HepG2 (cell line): ENCODE measurements around the gene HYLS1. TPM values are rescaled to one million over a fixed set of nuclear protein-coding genes. Genes with fewer than 3 reads are reported as not detected.
A peak's percentile ranks its signal among the peaks of the same experiment; 100 is the strongest.

ENCODE experiments used
- ERF ChIP-seq: IDR thresholded peaks from 2 replicates; pipeline ENCODE4 v1.6.1; 2018; ENCODE audit warnings: missing biosample characterization, missing genetic modification reagents
- HCFC1 ChIP-seq: fragments of 150-350 bp; IDR thresholded peaks from 2 replicates; pipeline ENCODE4 v1.6.1; 2014; ENCODE audit warnings: low read depth, low read length
- KLF11 ChIP-seq: IDR thresholded peaks from 2 replicates; pipeline ENCODE4 v1.6.1; 2016; ENCODE audit warnings: missing compliant biosample characterization
- NFE2L1 ChIP-seq: sonication (generic); formaldehyde crosslinking; IDR thresholded peaks from 2 replicates; pipeline ENCODE4 v1.4.0; 2020; ENCODE audit warnings: missing genetic modification reagents, mild to moderate bottlenecking, borderline replicate concordance
- RFX3 ChIP-seq: IDR thresholded peaks from 2 replicates; pipeline ENCODE4 v1.6.1; 2016; ENCODE audit warnings: missing biosample characterization, missing genetic modification reagents
- RXRB ChIP-seq: IDR thresholded peaks from 2 replicates; pipeline ENCODE4 v1.6.1; 2016; ENCODE audit warnings: borderline replicate concordance, missing genetic modification reagents, missing compliant biosample characterization
- SMARCC2 ChIP-seq: fragments of 450-650 bp; IDR thresholded peaks from 2 replicates; pipeline ENCODE4 v1.6.1; 2017; ENCODE audit warnings: antibody characterized with exemption, mild to moderate bottlenecking
- THAP11 ChIP-seq: IDR thresholded peaks from 2 replicates; pipeline ENCODE4 v1.6.1; 2016; ENCODE audit warnings: missing biosample characterization, missing genetic modification reagents
- TMF1 ChIP-seq: sonication (generic); formaldehyde crosslinking; IDR thresholded peaks from 2 replicates; pipeline ENCODE4 v1.8.1; 2022; ENCODE audit warnings: low read depth, missing genetic modification reagents
- ZBTB7A ChIP-seq: sonication (generic); formaldehyde crosslinking; IDR thresholded peaks from 2 replicates; pipeline ENCODE4 v1.8.0; 2022; ENCODE audit warnings: mild to moderate bottlenecking, missing genetic modification reagents
- ZC3H4 ChIP-seq: sonication (generic); formaldehyde crosslinking; IDR thresholded peaks from 2 replicates; pipeline ENCODE4 v1.4.0; 2020; ENCODE audit warnings: missing genetic modification reagents, borderline replicate concordance
- ZFX ChIP-seq: sonication (generic); formaldehyde crosslinking; IDR thresholded peaks from 2 replicates; pipeline ENCODE4 v1.4.0; 2020; ENCODE audit warnings: mild to moderate bottlenecking, low read depth, missing genetic modification reagents, moderate library complexity
- ZIK1 ChIP-seq: sonication (generic); formaldehyde crosslinking; IDR thresholded peaks from 2 replicates; pipeline ENCODE4 v1.5.0; 2020; ENCODE audit warnings: mild to moderate bottlenecking, low read depth, missing genetic modification reagents, borderline replicate concordance
- ZNF225 ChIP-seq: sonication (generic); formaldehyde crosslinking; IDR thresholded peaks from 2 replicates; pipeline ENCODE4 v1.4.0; 2020; ENCODE audit warnings: mild to moderate bottlenecking, missing genetic modification reagents
- ZNF260 ChIP-seq: sonication (generic); formaldehyde crosslinking; IDR thresholded peaks from 2 replicates; pipeline ENCODE4 v1.4.0; 2020; ENCODE audit warnings: missing genetic modification reagents, low read depth, mild to moderate bottlenecking, borderline replicate concordance
- ZNF354B ChIP-seq: sonication (generic); formaldehyde crosslinking; IDR thresholded peaks from 2 replicates; pipeline ENCODE4 v1.8.0; 2022; ENCODE audit warnings: mild to moderate bottlenecking, missing genetic modification reagents
- ZNF382 ChIP-seq: sonication (generic); formaldehyde crosslinking; IDR thresholded peaks from 2 replicates; pipeline ENCODE4 v1.5.0; 2020; ENCODE audit warnings: missing genetic modification reagents, mild to moderate bottlenecking, borderline replicate concordance
- ZNF607 ChIP-seq: sonication (generic); formaldehyde crosslinking; IDR thresholded peaks from 2 replicates; pipeline ENCODE4 v1.5.1; 2020; ENCODE audit warnings: missing genetic modification reagents, mild to moderate bottlenecking, borderline replicate concordance
- ZNF672 ChIP-seq: sonication (generic); formaldehyde crosslinking; IDR thresholded peaks from 2 replicates; pipeline ENCODE4 v1.8.1; 2022; ENCODE audit warnings: missing genetic modification reagents
- polyA plus RNA-seq, 8 experiments: library from polyadenylated mRNA; depleted of rRNA in 3 of 8; stranded (reverse) in 7 of 8; unstranded in 1 of 8; fragments of >200 nt; fragmentation: Illumina TruSeq in 4 of 8; extraction: Trizol in 4 of 8; gene quantifications; 2 replicates each; pipeline versions ENCODE4 v1.2.1 to v1.2.3, GENCODE V29; 2011 to 2016; ENCODE audit warnings: low read depth in 4 of 8, missing spikeins in 1 of 8, mixed read lengths in 1 of 8; ENCODE audit not compliant: insufficient read depth in 1 of 8
- total RNA-seq, 5 experiments: library from RNA; depleted of rRNA; stranded (reverse); fragments of >200 nt; fragmentation: Illumina TruSeq; extraction: Trizol; gene quantifications; 2 replicates each; pipeline ENCODE4 v1.2.3, GENCODE V29; 2016; ENCODE audit warnings: low read depth in 1 of 5
- TF ChIP-seq, protein P1 (sequence below): sonication (generic); formaldehyde crosslinking; IDR thresholded peaks from 2 replicates; pipeline ENCODE4 v1.4.0; 2020; ENCODE audit warnings: missing genetic modification reagents, low read depth, mild to moderate bottlenecking, borderline replicate concordance
- TF ChIP-seq, protein P2 (sequence below): IDR thresholded peaks from 2 replicates; pipeline ENCODE4 v1.6.1; 2016; ENCODE audit warnings: low read depth, borderline replicate concordance
- TF ChIP-seq, protein P3 (sequence below): sonication (generic); formaldehyde crosslinking; IDR thresholded peaks from 2 replicates; pipeline ENCODE4 v1.8.0; 2022; ENCODE audit warnings: mild to moderate bottlenecking, missing genetic modification reagents, moderate library complexity
- TF ChIP-seq, protein P4 (sequence below): sonication (generic); formaldehyde crosslinking; IDR thresholded peaks from 2 replicates; pipeline ENCODE4 v1.4.0; 2020; ENCODE audit warnings: low read depth, mild to moderate bottlenecking, missing genetic modification reagents
- TF ChIP-seq, protein P5 (sequence below): sonication (generic); formaldehyde crosslinking; conservative IDR thresholded peaks from 2 replicates; pipeline ENCODE4 v1.8.0; 2022; ENCODE audit warnings: missing genetic modification reagents
- TF ChIP-seq, protein P6 (sequence below): sonication (generic); formaldehyde crosslinking; IDR thresholded peaks from 2 replicates; pipeline ENCODE4 v1.5.0; 2020; ENCODE audit warnings: missing genetic modification reagents

Gene HYLS1
- total and polyA plus RNA-seq, 2 of the 13 experiments (the other 11 are each of a cell fraction or from before 2014, with no cell fraction given) = 1.3 to 3.8 TPM

DNA sequence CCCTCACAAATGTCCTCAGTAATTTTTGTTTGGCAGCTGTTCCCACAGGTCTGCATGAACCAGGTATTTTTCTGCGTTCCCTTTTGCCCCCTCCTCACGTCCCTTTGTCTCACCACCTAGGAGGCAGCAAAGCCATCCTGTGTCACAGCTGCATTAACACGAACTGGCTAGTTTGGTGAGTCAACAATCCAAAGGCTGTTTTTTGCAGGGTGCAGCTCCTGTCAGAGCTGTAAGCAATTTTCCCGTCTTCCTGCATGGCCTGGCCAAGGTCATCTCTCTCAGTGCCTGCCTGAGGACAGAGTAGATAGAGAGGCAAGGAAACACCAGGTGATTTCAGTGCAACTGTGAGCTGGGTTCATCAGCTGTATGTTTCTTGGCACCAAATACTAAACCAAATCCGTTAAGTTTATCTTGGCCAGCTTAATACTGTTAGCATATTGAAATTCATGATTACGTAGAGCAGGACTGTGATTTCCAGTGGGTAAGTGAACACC, 37.8 kb downstream of the HYLS1 start (continued):
- TF ChIP-seq, protein P1, sequence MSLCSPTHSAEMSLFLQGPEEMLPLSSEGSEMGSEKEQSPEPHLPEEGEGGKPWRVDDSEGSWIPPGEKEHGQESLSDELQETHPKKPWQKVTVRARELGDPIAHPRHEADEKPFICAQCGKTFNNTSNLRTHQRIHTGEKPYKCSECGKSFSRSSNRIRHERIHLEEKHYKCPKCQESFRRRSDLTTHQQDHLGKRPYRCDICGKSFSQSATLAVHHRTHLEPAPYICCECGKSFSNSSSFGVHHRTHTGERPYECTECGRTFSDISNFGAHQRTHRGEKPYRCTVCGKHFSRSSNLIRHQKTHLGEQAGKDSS (CRISPR knock-in tag) = peak; percentile 50; the same call in 1 of the 2 replicates
- TF ChIP-seq KLF11 (CRISPR knock-in tag) (peak; percentile 65; the same call in 1 of the 2 replicates), ZC3H4 (CRISPR knock-in tag) (no peak), SMARCC2 (no peak), ZNF354B (CRISPR knock-in tag) (0 out of 2 replicates have a peak, but pooled peaks have one; percentile 17), ZNF225 (CRISPR knock-in tag) (no peak), ERF (CRISPR knock-in tag) (peak; percentile 81), ZFX (CRISPR knock-in tag) (0 out of 2 replicates have a peak, but pooled peaks have one; percentile 42), ZNF607 (CRISPR knock-in tag) (no peak), ZBTB7A (no peak), THAP11 (0 out of 2 replicates have a peak, but pooled peaks have one; percentile 12), ZNF260 (CRISPR knock-in tag) (no peak), TMF1 (CRISPR knock-in tag) (no peak), RXRB (CRISPR knock-in tag) (peak; percentile 81; the same call in 1 of the 2 replicates), ZNF672 (CRISPR knock-in tag) (no peak), RFX3 (CRISPR knock-in tag) (no peak), NFE2L1 (no peak), HCFC1 (no peak), ZIK1 (CRISPR knock-in tag) (no peak), ZNF382 (no peak)
- TF ChIP-seq, protein P2, sequence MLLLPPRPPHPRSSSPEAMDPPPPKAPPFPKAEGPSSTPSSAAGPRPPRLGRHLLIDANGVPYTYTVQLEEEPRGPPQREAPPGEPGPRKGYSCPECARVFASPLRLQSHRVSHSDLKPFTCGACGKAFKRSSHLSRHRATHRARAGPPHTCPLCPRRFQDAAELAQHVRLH = peak; percentile 44; the same call in 1 of the 2 replicates
- TF ChIP-seq, protein P3, sequence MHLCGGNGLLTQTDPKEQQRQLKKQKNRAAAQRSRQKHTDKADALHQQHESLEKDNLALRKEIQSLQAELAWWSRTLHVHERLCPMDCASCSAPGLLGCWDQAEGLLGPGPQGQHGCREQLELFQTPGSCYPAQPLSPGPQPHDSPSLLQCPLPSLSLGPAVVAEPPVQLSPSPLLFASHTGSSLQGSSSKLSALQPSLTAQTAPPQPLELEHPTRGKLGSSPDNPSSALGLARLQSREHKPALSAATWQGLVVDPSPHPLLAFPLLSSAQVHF (CRISPR knock-in tag) = no peak
- TF ChIP-seq, protein P4, sequence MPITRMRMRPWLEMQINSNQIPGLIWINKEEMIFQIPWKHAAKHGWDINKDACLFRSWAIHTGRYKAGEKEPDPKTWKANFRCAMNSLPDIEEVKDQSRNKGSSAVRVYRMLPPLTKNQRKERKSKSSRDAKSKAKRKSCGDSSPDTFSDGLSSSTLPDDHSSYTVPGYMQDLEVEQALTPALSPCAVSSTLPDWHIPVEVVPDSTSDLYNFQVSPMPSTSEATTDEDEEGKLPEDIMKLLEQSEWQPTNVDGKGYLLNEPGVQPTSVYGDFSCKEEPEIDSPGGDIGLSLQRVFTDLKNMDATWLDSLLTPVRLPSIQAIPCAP (CRISPR knock-in tag) = no peak
- TF ChIP-seq, protein P5, sequence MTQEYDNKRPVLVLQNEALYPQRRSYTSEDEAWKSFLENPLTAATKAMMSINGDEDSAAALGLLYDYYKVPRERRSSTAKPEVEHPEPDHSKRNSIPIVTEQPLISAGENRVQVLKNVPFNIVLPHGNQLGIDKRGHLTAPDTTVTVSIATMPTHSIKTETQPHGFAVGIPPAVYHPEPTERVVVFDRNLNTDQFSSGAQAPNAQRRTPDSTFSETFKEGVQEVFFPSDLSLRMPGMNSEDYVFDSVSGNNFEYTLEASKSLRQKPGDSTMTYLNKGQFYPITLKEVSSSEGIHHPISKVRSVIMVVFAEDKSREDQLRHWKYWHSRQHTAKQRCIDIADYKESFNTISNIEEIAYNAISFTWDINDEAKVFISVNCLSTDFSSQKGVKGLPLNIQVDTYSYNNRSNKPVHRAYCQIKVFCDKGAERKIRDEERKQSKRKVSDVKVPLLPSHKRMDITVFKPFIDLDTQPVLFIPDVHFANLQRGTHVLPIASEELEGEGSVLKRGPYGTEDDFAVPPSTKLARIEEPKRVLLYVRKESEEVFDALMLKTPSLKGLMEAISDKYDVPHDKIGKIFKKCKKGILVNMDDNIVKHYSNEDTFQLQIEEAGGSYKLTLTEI (CRISPR knock-in tag) = no peak
- TF ChIP-seq, protein P6, sequence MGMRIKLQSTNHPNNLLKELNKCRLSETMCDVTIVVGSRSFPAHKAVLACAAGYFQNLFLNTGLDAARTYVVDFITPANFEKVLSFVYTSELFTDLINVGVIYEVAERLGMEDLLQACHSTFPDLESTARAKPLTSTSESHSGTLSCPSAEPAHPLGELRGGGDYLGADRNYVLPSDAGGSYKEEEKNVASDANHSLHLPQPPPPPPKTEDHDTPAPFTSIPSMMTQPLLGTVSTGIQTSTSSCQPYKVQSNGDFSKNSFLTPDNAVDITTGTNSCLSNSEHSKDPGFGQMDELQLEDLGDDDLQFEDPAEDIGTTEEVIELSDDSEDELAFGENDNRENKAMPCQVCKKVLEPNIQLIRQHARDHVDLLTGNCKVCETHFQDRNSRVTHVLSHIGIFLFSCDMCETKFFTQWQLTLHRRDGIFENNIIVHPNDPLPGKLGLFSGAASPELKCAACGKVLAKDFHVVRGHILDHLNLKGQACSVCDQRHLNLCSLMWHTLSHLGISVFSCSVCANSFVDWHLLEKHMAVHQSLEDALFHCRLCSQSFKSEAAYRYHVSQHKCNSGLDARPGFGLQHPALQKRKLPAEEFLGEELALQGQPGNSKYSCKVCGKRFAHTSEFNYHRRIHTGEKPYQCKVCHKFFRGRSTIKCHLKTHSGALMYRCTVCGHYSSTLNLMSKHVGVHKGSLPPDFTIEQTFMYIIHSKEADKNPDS (CRISPR knock-in tag) = no peak
